GM18505 (cell line): ENCODE measurements around the gene DNAJC5.
"Not testable (repeated sequence)": the region's sequence is repeated elsewhere in the genome, so short reads cannot be mapped to it uniquely, and the experiment has no call there.

ENCODE experiments used
- ATAC-seq: cut with Tn5 transposase; IDR thresholded peaks from one replicate; pipeline ENCODE4 v1.9.1; 2021; ENCODE audit not compliant: unreplicated experiment
- POLR2A ChIP-seq: IDR thresholded peaks from 4 replicates; pipeline ENCODE4 v1.6.1; 2011; ENCODE audit warnings: borderline replicate concordance; ENCODE audit not compliant: insufficient read depth, insufficient read length; ENCODE audit errors: extremely low read depth

The DNAJC5 gene

DNA sequence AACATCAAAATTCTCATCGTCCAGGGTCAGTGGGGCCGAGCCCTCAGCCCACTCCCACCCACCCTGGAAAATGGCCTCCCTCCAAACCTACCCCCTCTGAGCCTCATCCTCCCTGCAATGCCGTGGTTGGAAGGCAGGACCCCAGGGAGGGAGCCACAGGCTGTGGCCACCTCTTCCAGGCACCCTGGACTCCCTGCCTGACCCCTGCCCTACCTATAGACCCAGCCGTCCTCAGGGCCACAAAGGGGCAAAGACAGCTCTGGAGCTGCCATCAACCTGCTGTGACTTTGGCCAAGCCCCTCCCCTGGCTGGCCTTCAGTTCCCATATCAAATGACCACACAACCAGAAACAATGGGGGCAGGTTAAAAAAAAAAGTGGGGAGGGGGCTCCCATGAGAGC, 63.5 kb downstream of the DNAJC5 start:
- TF ChIP-seq POLR2A = no peak
- no peak for ATAC-seq

DNA sequence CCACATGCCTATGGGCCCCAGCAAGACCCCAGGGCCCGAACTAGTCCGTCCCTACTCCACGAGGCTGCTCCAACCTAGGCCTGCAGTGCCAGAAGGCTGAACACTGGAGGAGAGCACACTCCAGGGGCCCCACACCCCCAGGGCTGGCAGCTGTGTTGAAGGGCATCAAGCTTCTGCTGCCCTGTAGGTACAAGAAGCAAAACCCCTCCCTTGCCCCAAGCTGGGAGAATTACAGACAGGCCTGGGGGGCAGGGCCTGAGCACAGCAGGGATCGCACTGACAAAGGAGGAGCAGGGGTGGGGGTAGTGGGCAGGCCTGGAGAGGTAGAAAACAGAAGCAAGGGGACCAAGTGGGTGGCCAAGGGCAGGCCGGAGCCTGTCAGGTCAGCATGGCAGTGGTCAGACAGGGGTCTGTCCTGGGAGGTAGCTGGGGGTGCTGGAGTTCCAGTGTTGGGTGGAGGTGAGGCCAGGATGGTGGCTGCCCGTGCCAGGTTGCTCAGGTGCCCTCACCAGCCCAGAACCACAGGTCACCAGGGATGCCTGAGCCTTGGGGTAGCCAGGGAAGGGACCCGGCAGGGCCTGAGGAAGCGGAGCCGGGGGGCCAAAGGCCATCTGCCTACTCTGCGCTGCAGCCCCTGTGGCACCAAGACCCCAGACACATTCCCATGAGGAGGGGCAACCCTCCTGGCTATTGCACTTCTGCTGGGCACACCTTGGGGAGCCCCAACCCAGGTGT, 64.2 kb downstream of the DNAJC5 start:
- ATAC-seq = no peak
- no peak for TF ChIP-seq POLR2A

DNA sequence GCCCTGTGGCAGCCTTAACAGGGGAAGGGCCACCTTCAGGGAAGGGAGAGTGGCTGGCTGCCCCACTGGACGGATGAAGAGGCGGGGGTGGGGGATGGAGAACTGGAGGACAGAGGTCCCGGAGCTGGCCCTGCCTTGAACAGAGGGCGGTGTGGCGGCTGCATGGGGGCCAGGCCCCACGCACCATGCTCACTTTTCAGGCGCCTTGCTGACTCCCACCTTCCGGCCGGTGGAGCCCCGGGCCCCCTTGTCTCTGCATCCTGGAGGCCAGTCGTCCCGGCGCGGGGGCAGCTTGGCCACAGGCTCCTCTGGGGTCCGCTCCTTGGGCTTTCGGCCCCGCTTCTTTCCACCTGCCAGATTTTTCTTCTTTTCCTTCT, 64.8 kb downstream of the DNAJC5 start:
- no peak for ATAC-seq
- no peak for TF ChIP-seq POLR2A

DNA sequence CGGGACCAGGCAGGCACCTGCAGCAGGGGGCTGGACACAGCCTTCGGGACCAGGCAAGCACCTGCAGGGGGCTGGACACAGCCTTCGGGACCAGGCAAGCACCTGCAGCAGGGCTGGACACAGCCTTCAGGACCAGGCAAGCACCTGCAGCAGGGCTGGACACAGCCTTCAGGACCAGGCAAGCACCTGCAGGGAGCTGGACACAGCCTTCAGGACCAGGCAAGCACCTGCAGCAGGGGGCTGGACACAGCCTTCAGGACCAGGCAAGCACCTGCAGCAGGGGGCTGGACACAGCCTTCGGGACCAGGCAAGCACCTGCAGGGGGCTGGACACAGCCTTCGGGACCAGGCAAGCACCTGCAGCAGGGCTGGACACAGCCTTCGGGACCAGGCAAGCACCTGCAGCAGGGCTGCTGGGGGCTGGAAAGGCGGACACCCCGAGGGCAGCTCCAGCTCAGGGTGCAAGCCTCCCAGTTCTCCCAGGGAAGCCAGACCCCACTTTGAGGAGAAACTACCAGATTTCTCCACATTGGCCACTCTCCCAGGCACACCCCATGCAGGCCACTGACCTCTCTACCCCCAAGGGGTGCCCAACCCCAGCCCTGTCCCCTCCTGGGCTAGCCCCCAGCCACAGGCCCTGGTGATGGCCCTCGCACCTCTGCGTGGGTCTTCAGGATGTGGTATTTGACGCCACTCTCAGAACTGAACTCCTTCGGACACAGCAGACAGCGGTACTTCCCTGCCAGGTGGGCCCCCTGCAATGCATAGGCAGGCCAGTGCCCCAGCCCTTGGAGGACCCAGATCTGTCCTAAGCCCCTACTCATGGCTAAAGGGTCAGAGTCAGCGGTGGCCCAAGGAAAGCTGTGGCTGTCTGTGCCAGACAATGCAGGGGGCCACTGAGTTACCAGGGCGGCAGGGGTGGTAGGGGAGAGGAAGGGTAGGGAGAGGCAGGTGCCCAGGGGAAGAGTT, 66.0 kb downstream of the DNAJC5 start:
- ATAC-seq = not testable (repeated sequence)

DNA sequence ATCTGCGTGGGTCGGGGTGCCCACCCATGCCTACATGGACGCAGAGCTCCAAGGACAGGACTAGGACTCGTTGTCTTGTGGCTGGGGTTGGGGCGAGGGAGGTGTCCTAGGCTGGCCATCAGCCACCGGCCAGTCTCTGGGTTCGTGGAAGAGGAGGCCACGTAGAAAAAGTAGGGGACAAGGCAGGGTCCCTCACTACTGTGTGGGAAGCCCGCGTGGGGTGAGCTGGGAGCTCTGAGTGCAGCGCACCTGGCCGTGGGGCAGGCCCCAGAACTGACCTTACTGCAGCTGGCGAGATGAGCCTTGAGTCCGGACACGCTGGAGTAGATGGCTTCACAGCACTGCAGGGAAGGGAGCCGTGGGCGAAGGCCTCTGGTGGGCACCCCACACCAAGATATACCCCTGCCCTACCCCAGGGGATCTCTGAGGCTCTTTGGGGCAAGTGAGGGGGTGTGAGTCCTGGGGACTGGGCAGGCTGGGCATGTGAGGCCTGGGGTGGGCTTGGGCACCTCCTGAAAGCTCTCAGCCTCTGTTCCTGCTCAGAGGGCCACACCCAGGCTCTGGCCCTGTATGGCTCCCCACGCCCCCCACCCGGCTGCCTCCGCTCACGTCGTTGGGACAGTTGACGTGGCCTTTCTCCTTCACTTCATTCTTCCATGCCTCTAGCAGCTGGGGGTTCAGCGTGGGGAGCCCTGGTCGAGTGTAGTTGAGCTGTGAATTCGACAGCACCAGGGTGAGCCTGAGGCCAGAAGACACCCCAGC, 66.9 kb downstream of the DNAJC5 start:
- no peak for ATAC-seq

DNA sequence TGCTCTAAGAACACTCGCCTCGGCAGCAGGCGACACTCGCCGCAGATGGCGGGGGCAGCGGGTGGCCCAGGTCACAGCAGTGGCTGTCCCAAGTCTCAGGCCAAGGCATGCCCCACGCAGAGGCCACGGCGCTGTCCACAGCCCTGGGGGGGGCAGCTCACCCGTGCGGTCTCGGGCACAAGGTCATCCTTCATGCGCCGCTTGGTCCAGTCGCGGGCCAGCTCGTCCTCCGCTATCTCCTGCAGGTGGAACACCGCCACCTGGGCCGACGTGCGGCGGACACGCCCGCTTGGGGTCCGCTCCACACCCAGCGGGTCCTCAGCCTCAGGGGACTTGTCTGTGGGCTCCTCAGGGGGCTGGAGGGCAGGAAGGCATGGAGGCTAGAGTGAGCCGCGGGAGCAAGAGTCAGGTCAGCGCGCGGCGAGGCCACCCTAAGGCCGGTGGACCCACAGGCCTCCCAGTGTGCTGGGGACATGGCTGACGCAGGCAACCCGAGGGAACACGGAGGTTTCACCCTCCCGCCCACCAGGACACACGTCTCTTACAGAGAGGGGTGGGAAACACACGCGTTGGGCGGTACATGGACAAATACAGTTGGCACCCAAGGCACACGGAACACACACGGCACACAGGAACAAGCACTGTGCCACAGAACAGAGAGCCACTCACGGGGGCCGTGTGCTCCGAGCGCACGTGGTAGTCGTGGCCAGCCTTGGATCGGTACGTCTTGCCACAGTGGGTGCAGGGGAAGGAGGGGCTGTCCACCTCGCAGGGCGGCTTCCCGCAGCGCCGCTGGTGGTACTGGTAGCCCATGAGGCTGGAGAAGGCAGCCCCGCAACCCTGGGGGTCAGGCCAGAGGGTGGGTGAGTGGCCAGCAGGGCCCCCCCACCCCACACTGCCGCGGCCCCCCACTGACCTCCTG, 67.8 kb downstream of the DNAJC5 start:
- TF ChIP-seq POLR2A = no peak
- ATAC-seq = no peak

More for the DNA sequence above, 66.9 kb downstream of the DNAJC5 start:
- no peak for TF ChIP-seq POLR2A

DNA sequence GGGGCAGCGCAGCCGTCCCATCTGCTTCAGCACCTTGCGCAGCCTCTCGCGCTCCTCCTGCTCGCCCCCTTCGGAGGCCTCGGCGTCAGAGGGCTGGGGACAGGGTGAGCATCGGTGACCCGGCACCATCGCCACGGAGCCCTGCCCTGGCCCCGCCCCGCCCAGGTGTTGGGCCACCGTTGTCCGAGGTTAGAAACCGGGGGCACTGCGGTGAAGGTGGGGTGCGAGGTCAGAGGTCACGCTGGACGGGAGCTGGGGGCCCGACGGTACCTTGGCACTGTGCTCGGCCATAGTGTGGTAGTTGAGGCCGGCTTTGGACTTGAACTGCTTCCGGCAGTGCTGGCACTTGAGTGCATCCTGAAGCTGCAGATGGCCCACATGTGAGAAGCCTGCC, 68.4 kb downstream of the DNAJC5 start:
- ATAC-seq = no peak
- TF ChIP-seq POLR2A = no peak

DNA sequence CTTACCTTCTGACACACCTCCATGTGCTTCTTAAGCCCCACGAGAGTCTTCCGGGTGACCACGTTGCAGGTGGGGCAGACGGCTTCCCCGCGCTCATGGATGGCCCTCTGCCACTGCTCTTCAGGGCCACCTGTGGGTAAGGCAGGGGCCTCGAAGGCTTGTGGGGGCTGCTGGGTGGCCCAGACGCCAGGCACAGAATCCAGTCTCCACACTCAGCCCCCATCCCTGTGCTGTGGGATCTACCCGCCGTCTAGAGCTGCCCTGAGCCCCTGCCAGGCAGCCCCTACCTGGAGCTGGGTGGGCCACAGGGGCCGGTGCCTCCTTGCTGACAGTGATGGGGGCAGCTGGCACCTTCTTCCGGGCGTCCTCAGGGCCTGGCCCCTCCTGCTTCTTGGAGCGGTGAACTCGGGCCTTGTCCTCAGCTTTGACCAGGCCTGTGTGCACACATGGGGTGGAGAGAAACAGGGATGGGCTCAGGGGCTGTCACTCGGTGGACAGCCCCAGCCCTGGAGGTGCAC, 68.9 kb downstream of the DNAJC5 start:
- ATAC-seq = no peak

DNA sequence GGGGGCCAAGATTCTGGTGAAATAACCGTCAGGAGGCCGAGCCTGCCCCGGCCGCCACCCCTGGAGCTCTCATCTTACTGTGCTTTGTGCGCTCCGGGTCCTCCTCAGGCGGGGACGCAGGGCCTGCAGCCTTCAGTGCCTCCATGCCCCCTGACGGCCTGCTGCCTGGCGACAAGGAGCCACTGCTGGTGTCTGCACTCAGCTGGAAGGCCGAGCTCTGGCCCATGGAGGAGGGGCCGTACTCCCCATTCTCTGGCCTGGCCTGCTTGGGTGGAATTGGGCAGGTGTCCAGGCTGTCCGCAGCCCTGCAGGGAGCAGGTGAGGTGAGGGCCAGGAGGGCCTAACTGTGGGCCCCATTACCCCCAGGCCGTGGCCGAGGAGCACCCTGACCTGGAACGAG, 69.5 kb downstream of the DNAJC5 start:
- no peak for ATAC-seq
- TF ChIP-seq POLR2A = no peak

More for the DNA sequence above, 68.9 kb downstream of the DNAJC5 start:
- TF ChIP-seq POLR2A = no peak

DNA sequence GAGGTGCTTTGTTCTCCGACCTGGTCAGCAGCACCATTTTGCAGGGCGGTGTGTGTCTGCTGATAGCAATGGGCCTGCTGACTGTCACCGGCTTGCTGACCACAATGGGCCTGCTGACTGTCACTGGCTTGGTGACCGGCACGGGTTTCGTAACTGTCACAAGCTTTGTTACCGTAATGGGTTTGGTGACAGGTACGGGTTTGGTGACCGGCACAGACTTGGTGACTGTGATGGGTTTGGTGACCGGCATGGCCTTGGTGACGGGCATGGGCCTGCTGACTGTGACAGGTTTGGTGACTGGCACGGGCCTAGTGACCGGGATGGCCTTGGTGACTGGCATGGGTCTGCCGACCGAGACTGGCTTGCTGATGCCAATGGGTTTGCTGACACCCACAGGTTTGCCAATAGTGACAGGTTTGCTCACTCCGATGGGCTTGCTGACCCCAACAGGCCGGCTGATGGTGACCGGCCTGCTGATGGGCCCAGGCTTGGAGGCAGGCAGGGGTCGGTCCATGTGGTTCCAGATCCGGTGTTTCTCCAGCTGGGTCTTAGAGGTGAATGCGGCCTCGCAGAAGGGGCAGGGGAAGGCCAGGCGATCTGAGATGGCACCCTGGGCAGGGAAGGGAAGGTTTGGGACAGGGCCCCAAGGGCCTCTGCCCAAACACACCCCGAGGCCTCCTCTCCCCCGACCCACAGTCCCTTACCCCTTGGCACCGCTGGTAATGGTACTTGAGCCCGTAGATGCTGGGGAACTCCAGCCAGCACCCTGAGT, 71.4 kb downstream of the DNAJC5 start:
- TF ChIP-seq POLR2A = no peak
- ATAC-seq = no peak

DNA sequence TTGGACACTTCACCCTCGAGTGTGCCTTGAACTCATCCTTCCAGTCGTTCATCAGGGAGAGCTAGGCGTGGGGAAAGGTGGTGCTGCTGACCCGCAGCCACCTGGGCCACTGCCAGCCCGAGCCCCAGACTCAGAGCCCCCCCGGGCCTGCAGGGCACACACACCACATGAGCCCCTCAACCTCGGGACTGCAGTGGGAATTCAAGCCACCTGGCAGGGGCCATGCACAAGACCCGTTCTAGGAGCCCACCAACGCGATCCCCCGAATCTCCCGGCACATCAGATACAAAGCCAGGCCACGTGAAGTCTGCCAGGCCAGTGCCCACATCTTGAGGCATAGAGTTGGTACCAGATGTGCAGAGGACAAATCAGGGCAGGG, 72.0 kb downstream of the DNAJC5 start:
- no peak for TF ChIP-seq POLR2A
- no peak for ATAC-seq
